ENCODE results near the gene HMOX2.

HMOX2 gene

DNA sequence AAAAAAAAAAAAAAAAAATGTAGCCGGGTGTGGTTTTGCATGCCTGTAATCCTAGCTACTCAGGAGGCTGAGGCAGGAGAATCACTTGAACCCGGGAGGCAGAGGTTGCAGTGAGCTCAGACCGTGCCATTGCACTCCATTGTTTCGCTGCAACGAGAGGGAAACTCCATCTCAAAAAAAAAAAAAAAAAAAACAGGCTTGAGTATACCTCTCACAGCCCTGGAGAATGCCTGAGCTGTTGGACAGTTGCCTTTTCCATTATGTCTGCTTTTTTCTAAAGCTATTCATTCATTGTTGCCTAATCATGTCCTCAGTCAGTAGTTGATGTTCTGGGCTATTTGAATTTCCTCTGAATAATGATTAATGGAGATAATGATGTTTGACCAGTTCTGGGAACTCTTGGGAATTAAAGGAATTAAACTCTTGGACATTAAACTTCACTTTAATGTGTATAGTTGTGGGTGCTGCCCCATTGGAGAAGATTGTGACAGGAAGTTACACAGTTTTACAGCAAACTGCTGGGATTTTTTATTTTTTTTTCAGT is 11.8 kb downstream of the HMOX2 start:
- Histone ChIP-seq H3K4me1 (ENCODE audit: control insufficient read depth, insufficient read depth, low read length) (no peaks in the 10 kb centered on the region), H3K36me3 (ENCODE audit: control insufficient read depth in 2 of 2, insufficient read depth in 2 of 2, low read length in 2 of 2) (peaks cover 4% of the 10 kb centered on the region in 2 donors), H3K9ac (ENCODE audit: low read length in 2 of 2) (no peak overlapping the region), H3K4me3 (ENCODE audit: low read length in 2 of 2) (no peak overlapping the region), H3K27me3 (ENCODE audit: control insufficient read depth in 1 of 2, insufficient read depth in 2 of 2, low read length in 2 of 2) (no peaks in the 10 kb centered on the region), H3K27ac (ENCODE audit: low read length) (no peak overlapping the region), H3K9me3 (ENCODE audit: control insufficient read depth in 2 of 2, low read length in 2 of 2) (no peaks in the 10 kb centered on the region)

GRCh38 chr16:4488499-4488967 is 12.3 kb downstream of the HMOX2 start:
- no peak overlapping the region for H3K27ac ChIP-seq (ENCODE audit: low read length)
- H3K4me3 ChIP-seq (ENCODE audit: low read length in 2 of 2): no peak overlapping the region
- no peaks in the 10 kb centered on the region for H3K9me3 ChIP-seq (ENCODE audit: control insufficient read depth in 2 of 2, low read length in 2 of 2)
- H3K9ac ChIP-seq (ENCODE audit: low read length in 2 of 2): no peak overlapping the region
- peaks cover 4% of the 10 kb centered on the region in 2 donors for H3K36me3 ChIP-seq (ENCODE audit: control insufficient read depth in 2 of 2, insufficient read depth in 2 of 2, low read length in 2 of 2)
- no peaks in the 10 kb centered on the region for H3K27me3 ChIP-seq (ENCODE audit: control insufficient read depth in 1 of 2, insufficient read depth in 2 of 2, low read length in 2 of 2)
- no peaks in the 10 kb centered on the region for H3K4me1 ChIP-seq (ENCODE audit: control insufficient read depth, insufficient read depth, low read length)

- Histone ChIP-seq H3K9me3 (ENCODE audit: control insufficient read depth in 2 of 2, low read length in 2 of 2) (no peaks in the 10 kb centered on the region), H3K4me3 (ENCODE audit: low read length in 2 of 2) (no peak overlapping the region), H3K9ac (ENCODE audit: low read length in 2 of 2) (no peak overlapping the region), H3K4me1 (ENCODE audit: control insufficient read depth, insufficient read depth, low read length) (no peaks in the 10 kb centered on the region), H3K27me3 (ENCODE audit: control insufficient read depth in 1 of 2, insufficient read depth in 2 of 2, low read length in 2 of 2) (no peaks in the 10 kb centered on the region), H3K36me3 (ENCODE audit: control insufficient read depth in 2 of 2, insufficient read depth in 2 of 2, low read length in 2 of 2) (peaks cover 4% of the 10 kb centered on the region in 2 donors), H3K27ac (ENCODE audit: low read length) (no peak overlapping the region)
Measured at GRCh38 chr16:4489030-4489429, 12.8 kb downstream of the HMOX2 start.

DNA sequence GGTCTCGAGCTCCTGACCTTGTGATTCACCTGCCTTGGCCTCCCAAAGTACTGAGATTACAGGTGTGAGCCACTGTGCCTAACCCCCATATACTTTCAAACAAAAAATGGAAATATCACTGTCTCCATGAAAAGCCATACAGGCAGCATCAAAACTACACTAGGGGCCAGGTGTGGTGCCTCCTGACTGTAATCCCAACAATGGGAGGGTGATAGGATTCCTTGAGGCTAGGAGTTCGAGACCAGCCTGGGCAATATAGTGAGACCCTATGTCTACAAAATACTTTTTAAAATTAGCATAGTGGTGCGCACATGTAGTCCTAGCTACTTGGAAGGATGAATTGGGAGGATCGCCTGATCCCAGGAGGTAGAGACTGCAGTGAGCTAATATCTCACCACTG is 15.7 kb downstream of the HMOX2 start:
- no peaks in the 10 kb centered on the region for H3K4me1 ChIP-seq (ENCODE audit: control insufficient read depth, insufficient read depth, low read length)

DNA sequence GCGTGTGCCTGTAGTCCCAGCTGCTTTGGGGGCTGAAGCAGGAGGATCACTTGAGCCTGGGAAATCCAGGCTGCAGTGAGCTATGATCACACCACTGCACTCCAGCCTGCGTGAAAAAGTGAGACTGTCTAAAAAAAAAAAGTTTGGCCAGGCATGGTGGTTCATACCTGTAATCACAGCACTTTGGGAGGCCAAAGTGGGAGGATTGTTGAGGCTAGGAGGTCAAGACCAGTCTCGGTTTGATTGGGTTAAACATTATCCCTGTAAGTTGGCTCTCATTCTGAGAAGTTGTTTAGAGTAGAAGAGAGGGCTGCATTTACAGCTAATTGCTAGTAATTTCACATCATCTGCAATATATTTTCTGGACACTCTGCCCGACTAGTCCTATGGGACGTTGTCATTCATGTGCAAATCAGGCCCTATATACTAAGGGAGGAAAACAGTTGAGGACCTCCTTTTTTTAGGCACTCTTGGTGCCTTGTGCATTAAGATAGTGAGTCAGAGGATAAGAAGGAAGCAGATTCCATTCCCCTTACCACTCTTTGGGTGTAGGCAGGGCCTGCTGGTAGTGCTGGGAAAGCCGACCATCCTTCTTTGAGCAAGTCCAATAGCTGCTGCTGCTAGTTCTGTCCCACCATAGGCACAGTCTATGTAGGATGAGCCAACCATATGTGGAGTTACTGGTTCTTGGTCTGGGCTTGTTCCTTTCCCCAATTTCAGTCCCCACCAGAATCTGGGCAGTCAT is 18.7 kb downstream of the HMOX2 start:
- no peak overlapping the region for H3K4me3 ChIP-seq (ENCODE audit: low read length in 2 of 2)
- no peaks in the 10 kb centered on the region for H3K9me3 ChIP-seq (ENCODE audit: control insufficient read depth in 2 of 2, low read length in 2 of 2)
- no peak overlapping the region for H3K9ac ChIP-seq (ENCODE audit: low read length in 2 of 2)
- peaks cover under 1% of the 10 kb centered on the region for H3K4me1 ChIP-seq (ENCODE audit: control insufficient read depth, insufficient read depth, low read length)
- no peak overlapping the region for H3K27ac ChIP-seq (ENCODE audit: low read length)
- no peaks in the 10 kb centered on the region for H3K27me3 ChIP-seq (ENCODE audit: control insufficient read depth in 1 of 2, insufficient read depth in 2 of 2, low read length in 2 of 2)
- H3K36me3 ChIP-seq (ENCODE audit: control insufficient read depth in 2 of 2, insufficient read depth in 2 of 2, low read length in 2 of 2): no peaks in the 10 kb centered on the region

More for the DNA sequence above, 15.7 kb downstream of the HMOX2 start:
- Histone ChIP-seq H3K36me3 (ENCODE audit: control insufficient read depth in 2 of 2, insufficient read depth in 2 of 2, low read length in 2 of 2) (peaks cover 0 to 4% of the 10 kb centered on the region in 2 donors), H3K9me3 (ENCODE audit: control insufficient read depth in 2 of 2, low read length in 2 of 2) (no peaks in the 10 kb centered on the region), H3K9ac (ENCODE audit: low read length in 2 of 2) (no peak overlapping the region), H3K27ac (ENCODE audit: low read length) (no peak overlapping the region), H3K4me3 (ENCODE audit: low read length in 2 of 2) (no peak overlapping the region), H3K27me3 (ENCODE audit: control insufficient read depth in 1 of 2, insufficient read depth in 2 of 2, low read length in 2 of 2) (no peaks in the 10 kb centered on the region)

GRCh38 chr16:4495766-4496165 is 19.6 kb downstream of the HMOX2 start:
- Histone ChIP-seq H3K27ac (ENCODE audit: low read length) (no peak overlapping the region), H3K27me3 (ENCODE audit: control insufficient read depth in 1 of 2, insufficient read depth in 2 of 2, low read length in 2 of 2) (no peaks in the 10 kb centered on the region), H3K4me1 (ENCODE audit: control insufficient read depth, insufficient read depth, low read length) (peaks cover 9% of the 10 kb centered on the region), H3K9ac (ENCODE audit: low read length in 2 of 2) (no peak overlapping the region), H3K4me3 (ENCODE audit: low read length in 2 of 2) (no peak overlapping the region), H3K9me3 (ENCODE audit: control insufficient read depth in 2 of 2, low read length in 2 of 2) (no peaks in the 10 kb centered on the region), H3K36me3 (ENCODE audit: control insufficient read depth in 2 of 2, insufficient read depth in 2 of 2, low read length in 2 of 2) (no peaks in the 10 kb centered on the region)

DNA sequence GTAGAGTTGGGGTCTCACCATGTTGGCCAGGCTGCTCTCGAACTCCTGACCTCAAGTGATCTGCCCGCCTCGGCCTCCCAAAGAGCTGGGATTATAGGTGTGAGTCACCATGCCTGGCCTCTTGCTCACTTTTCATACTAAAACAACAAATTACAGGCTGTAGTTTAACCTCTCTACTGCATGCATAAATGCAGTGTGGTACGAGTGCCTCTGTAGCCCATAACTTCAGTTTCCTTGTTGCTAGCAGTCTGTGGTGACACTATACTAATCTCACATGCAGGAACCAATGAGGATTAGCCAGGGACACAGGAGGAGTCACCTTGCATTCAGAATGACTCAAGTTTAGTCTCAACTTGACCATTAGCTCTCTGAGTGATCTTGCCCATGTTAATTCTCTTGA is 20.1 kb downstream of the HMOX2 start:
- Histone ChIP-seq H3K27me3 (ENCODE audit: control insufficient read depth in 1 of 2, insufficient read depth in 2 of 2, low read length in 2 of 2) (no peaks in the 10 kb centered on the region), H3K36me3 (ENCODE audit: control insufficient read depth in 2 of 2, insufficient read depth in 2 of 2, low read length in 2 of 2) (no peaks in the 10 kb centered on the region), H3K9ac (ENCODE audit: low read length in 2 of 2) (no peak overlapping the region), H3K27ac (ENCODE audit: low read length) (no peak overlapping the region), H3K4me3 (ENCODE audit: low read length in 2 of 2) (no peak overlapping the region), H3K9me3 (ENCODE audit: control insufficient read depth in 2 of 2, low read length in 2 of 2) (no peaks in the 10 kb centered on the region), H3K4me1 (ENCODE audit: control insufficient read depth, insufficient read depth, low read length) (peaks cover 10% of the 10 kb centered on the region)

- H3K4me1 ChIP-seq (ENCODE audit: control insufficient read depth, insufficient read depth, low read length): peaks cover 12% of the 10 kb centered on the region
- H3K4me3 ChIP-seq (ENCODE audit: low read length in 2 of 2): no peak overlapping the region
- H3K9me3 ChIP-seq (ENCODE audit: control insufficient read depth in 2 of 2, low read length in 2 of 2): no peaks in the 10 kb centered on the region
- no peaks in the 10 kb centered on the region for H3K27me3 ChIP-seq (ENCODE audit: control insufficient read depth in 1 of 2, insufficient read depth in 2 of 2, low read length in 2 of 2)
- no peak overlapping the region for H3K27ac ChIP-seq (ENCODE audit: low read length)
- no peaks in the 10 kb centered on the region for H3K36me3 ChIP-seq (ENCODE audit: control insufficient read depth in 2 of 2, insufficient read depth in 2 of 2, low read length in 2 of 2)
- no peak overlapping the region for H3K9ac ChIP-seq (ENCODE audit: low read length in 2 of 2)
Measured at GRCh38 chr16:4498546-4499195, 22.5 kb downstream of the HMOX2 start.

- H3K4me1 ChIP-seq (ENCODE audit: control insufficient read depth, insufficient read depth, low read length): peaks cover 12% of the 10 kb centered on the region
- H3K9me3 ChIP-seq (ENCODE audit: control insufficient read depth in 2 of 2, low read length in 2 of 2): no peaks in the 10 kb centered on the region
- no peak overlapping the region for H3K27ac ChIP-seq (ENCODE audit: low read length)
- no peak overlapping the region for H3K4me3 ChIP-seq (ENCODE audit: low read length in 2 of 2)
- no peak overlapping the region for H3K9ac ChIP-seq (ENCODE audit: low read length in 2 of 2)
- no peaks in the 10 kb centered on the region for H3K36me3 ChIP-seq (ENCODE audit: control insufficient read depth in 2 of 2, insufficient read depth in 2 of 2, low read length in 2 of 2)
- H3K27me3 ChIP-seq (ENCODE audit: control insufficient read depth in 1 of 2, insufficient read depth in 2 of 2, low read length in 2 of 2): no peaks in the 10 kb centered on the region
Measured at GRCh38 chr16:4499196-4499555, 23.0 kb downstream of the HMOX2 start.

DNA sequence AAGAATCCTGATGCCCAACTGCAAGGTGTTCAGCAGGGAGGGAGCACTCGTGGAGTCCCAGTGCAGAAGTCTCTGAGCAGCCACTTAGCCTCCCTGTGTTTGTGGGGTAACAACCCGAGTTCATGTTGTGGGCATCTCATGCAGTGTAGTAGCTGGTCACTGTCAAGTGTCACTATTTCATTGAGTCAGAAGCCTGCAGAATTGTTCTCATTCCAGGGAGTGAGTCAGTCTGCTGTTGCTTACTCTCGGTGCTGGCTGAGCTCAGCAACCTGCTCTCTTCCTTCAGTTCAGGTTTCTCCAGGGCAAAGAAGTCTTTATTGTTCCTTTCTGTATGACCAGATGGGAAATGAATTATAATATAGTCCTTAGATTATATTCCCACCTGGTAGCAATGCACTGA is 24.1 kb downstream of the HMOX2 start:
- Histone ChIP-seq H3K36me3 (ENCODE audit: control insufficient read depth in 2 of 2, insufficient read depth in 2 of 2, low read length in 2 of 2) (no peaks in the 10 kb centered on the region), H3K4me3 (ENCODE audit: low read length in 2 of 2) (peak overlapping the region in 1 of 2 donors; percentile 40), H3K27me3 (ENCODE audit: control insufficient read depth in 1 of 2, insufficient read depth in 2 of 2, low read length in 2 of 2) (no peaks in the 10 kb centered on the region), H3K9me3 (ENCODE audit: control insufficient read depth in 2 of 2, low read length in 2 of 2) (no peaks in the 10 kb centered on the region), H3K4me1 (ENCODE audit: control insufficient read depth, insufficient read depth, low read length) (peaks cover 12% of the 10 kb centered on the region), H3K27ac (ENCODE audit: low read length) (peak overlapping the region; percentile 18), H3K9ac (ENCODE audit: low read length in 2 of 2) (peak overlapping the region; percentile 19 to 36)

- Histone ChIP-seq H3K27me3 (ENCODE audit: control insufficient read depth in 1 of 2, insufficient read depth in 2 of 2, low read length in 2 of 2) (no peaks in the 10 kb centered on the region), H3K36me3 (ENCODE audit: control insufficient read depth in 2 of 2, insufficient read depth in 2 of 2, low read length in 2 of 2) (peaks cover 0 to 3% of the 10 kb centered on the region in 2 donors), H3K27ac (ENCODE audit: low read length) (no peak overlapping the region), H3K4me1 (ENCODE audit: control insufficient read depth, insufficient read depth, low read length) (peaks cover 12% of the 10 kb centered on the region), H3K4me3 (ENCODE audit: low read length in 2 of 2) (no peak overlapping the region), H3K9me3 (ENCODE audit: control insufficient read depth in 2 of 2, low read length in 2 of 2) (no peaks in the 10 kb centered on the region), H3K9ac (ENCODE audit: low read length in 2 of 2) (peak overlapping the region; percentile 19 to 47)
Measured at GRCh38 chr16:4501071-4501478, 24.9 kb downstream of the HMOX2 start.
